ENCODE measurements around the gene MSANTD2. TPM values are rescaled to one million over a fixed set of nuclear protein-coding genes. Genes with fewer than 3 reads are reported as not detected.

Gene MSANTD2
- total RNA-seq, 2 experiments from 2014 or later, result 9.1 to 10.2 TPM

- ChIA-PET POLR2A (interaction anchor here (2.8 kb wide), 1 partner anchor 13 kb away, joined by 7 read pairs; no protein-coding TSS in a partner anchor), CTCF (interaction anchor here (1.1 to 2.3 kb wide), 3 partner anchors 13 to 105 kb away, joined by 3 to 23 read pairs (median 6); no protein-coding TSS in a partner anchor)
- Mint-ChIP-seq H3K4me1 (ENCODE audit: low read depth) (peaks cover 39% of the 10 kb centered on the region), H3K9me3 (ENCODE audit: insufficient read depth) (no peaks in the 10 kb centered on the region), H3K36me3 (ENCODE audit: low read depth) (no peaks in the 10 kb centered on the region), H3K27ac (no peak overlapping the region), H3K27me3 (ENCODE audit: low read depth) (peaks cover 46% of the 10 kb centered on the region), H3K4me3 (no peak overlapping the region)
- ATAC-seq (no peak), DNase-seq (no peak)
These were observed 40.7 kb downstream of the MSANTD2 start for GRCh38 chr11:124759266-124760204.

DNA sequence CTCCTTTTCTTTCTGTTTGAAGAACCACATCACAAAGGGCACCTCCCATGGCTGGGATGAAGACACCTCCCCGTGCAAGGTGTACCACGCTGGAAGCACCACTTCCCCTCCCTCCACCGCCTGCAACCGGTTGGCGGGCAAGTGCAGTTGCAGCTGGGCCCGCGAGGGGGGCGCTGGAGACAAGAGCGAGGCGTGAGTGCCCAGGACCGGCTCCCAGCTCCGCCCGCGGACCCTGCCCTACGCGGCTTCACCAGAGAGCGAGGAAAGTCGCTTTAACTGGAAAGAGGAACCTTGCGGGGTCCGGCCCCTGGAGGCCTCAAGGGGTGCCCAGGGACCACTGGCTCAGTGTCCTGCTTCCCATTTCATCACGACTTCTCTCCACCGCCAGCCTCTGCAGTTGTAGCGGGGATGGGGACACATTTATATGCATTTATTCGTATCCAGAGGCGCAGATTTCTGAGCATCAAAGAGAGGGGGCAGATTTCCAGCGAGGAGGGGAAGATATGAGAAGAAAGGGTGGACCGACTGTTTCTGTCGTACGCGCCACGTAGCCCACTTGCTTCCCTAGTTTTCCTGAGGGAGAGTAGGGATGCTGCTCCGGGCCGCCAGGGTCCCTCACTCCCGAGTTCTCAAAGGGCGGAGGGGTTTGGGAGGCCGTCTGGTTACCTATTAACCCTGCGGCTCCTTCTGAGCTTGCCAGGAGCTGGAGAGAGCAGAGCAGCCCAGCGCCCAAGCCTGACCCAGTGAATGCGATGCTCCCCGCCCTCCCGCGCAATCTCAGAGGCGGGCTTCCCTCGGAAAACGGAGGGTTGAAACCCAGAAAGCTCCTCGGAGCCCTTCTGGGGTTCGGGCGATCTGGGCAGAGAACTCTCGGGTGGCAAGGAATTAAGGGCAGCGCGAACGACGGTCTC is 41.6 kb downstream of the MSANTD2 start:
- ATAC-seq, result peak; percentile 70

GRCh38 chr11:124757320-124757719 is 42.9 kb downstream of the MSANTD2 start:
- peaks cover 37% of the 10 kb centered on the region for H3K4me1 Mint-ChIP-seq (ENCODE audit: low read depth)
- H3K27me3 Mint-ChIP-seq (ENCODE audit: low read depth), result peaks cover 46% of the 10 kb centered on the region
- ChIA-PET POLR2A (no interaction called here), CTCF (interaction anchor here (1.5 to 2.3 kb wide), 3 partner anchors 11 to 88 kb away, joined by 6 to 23 read pairs (median 7); no protein-coding TSS in a partner anchor)
- H3K4me3 Mint-ChIP-seq, result no peak overlapping the region
- ATAC-seq, result no peak
- no peaks in the 10 kb centered on the region for H3K9me3 Mint-ChIP-seq (ENCODE audit: insufficient read depth)
- no peak overlapping the region for H3K27ac Mint-ChIP-seq
- H3K36me3 Mint-ChIP-seq (ENCODE audit: low read depth), result no peaks in the 10 kb centered on the region
- no peak for DNase-seq

More for the DNA sequence above, 41.6 kb downstream of the MSANTD2 start:
- Mint-ChIP-seq H3K4me3 (peak overlapping the region; percentile 58), H3K27me3 (ENCODE audit: low read depth) (peaks cover 46% of the 10 kb centered on the region), H3K27ac (no peak overlapping the region), H3K9me3 (ENCODE audit: insufficient read depth) (no peaks in the 10 kb centered on the region), H3K4me1 (ENCODE audit: low read depth) (peaks cover 39% of the 10 kb centered on the region), H3K36me3 (ENCODE audit: low read depth) (no peaks in the 10 kb centered on the region)
- ChIA-PET CTCF (interaction anchor here (0.9 to 2.3 kb wide), 12 partner anchors 9 to 114 kb away, joined by 3 to 23 read pairs (median 4); no protein-coding TSS in a partner anchor), POLR2A (interaction anchor here (2.8 kb wide), 1 partner anchor 12 kb away, joined by 7 read pairs; no protein-coding TSS in a partner anchor)
- peak; percentile 78 for DNase-seq

GRCh38 chr11:124756753-124757227 is 43.4 kb downstream of the MSANTD2 start:
- no peak overlapping the region for H3K4me3 Mint-ChIP-seq
- H3K27me3 Mint-ChIP-seq (ENCODE audit: low read depth), result peaks cover 46% of the 10 kb centered on the region
- CTCF ChIA-PET, result interaction anchor here (1.5 to 2.3 kb wide), 3 partner anchors 10 to 88 kb away, joined by 6 to 7 read pairs (median 7); no protein-coding TSS in a partner anchor
- H3K27ac Mint-ChIP-seq, result no peak overlapping the region
- POLR2A ChIA-PET, result no interaction called here
- ATAC-seq, result no peak
- peaks cover 36% of the 10 kb centered on the region for H3K4me1 Mint-ChIP-seq (ENCODE audit: low read depth)
- no peak for DNase-seq
- no peaks in the 10 kb centered on the region for H3K36me3 Mint-ChIP-seq (ENCODE audit: low read depth)
- H3K9me3 Mint-ChIP-seq (ENCODE audit: insufficient read depth), result no peaks in the 10 kb centered on the region

GRCh38 chr11:124756033-124756752 is 44.0 kb downstream of the MSANTD2 start:
- Mint-ChIP-seq H3K9me3 (ENCODE audit: insufficient read depth) (no peaks in the 10 kb centered on the region), H3K27me3 (ENCODE audit: low read depth) (peaks cover 40% of the 10 kb centered on the region), H3K4me1 (ENCODE audit: low read depth) (peaks cover 31% of the 10 kb centered on the region), H3K27ac (no peak overlapping the region), H3K36me3 (ENCODE audit: low read depth) (no peaks in the 10 kb centered on the region), H3K4me3 (no peak overlapping the region)
- POLR2A ChIA-PET, result no interaction called here
- DNase-seq (no peak), ATAC-seq (no peak)
- CTCF ChIA-PET, result interaction anchor here (0.6 to 2.3 kb wide), 6 partner anchors 9 to 87 kb away, joined by 3 to 7 read pairs (median 5); no protein-coding TSS in a partner anchor

DNA sequence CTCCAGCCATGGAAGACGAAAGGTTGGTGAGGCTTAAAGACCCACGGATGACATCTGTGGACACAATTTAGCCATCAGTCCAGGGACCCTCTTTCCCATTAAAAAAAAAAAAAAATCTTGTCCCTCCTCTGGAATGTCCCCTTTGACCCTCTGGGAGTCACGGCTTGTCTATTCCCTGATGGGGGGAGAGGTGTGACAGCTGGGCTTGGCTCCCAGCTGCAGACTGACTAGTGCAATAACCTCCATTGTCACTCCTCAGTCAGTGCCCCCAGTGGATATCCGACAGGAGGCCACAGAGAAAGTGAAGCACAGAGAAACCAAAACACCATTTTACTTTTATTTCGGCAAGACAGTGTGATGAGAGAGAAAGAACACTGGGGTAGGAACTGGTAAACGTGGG is 45.5 kb downstream of the MSANTD2 start:
- ChIA-PET CTCF (interaction anchor here (1.0 to 4.3 kb wide), 4 partner anchors 9 to 86 kb away, joined by 3 to 26 read pairs (median 6); partner anchors contain the start of gene ESAM), POLR2A (no interaction called here)
- H3K4me1 Mint-ChIP-seq (ENCODE audit: low read depth), result peaks cover 28% of the 10 kb centered on the region
- ATAC-seq (no peak), DNase-seq (no peak)
- no peaks in the 10 kb centered on the region for H3K9me3 Mint-ChIP-seq (ENCODE audit: insufficient read depth)
- no peaks in the 10 kb centered on the region for H3K36me3 Mint-ChIP-seq (ENCODE audit: low read depth)
- no peak overlapping the region for H3K4me3 Mint-ChIP-seq
- H3K27ac Mint-ChIP-seq, result peak overlapping the region; percentile 61
- H3K27me3 Mint-ChIP-seq (ENCODE audit: low read depth), result peaks cover 34% of the 10 kb centered on the region

DNA sequence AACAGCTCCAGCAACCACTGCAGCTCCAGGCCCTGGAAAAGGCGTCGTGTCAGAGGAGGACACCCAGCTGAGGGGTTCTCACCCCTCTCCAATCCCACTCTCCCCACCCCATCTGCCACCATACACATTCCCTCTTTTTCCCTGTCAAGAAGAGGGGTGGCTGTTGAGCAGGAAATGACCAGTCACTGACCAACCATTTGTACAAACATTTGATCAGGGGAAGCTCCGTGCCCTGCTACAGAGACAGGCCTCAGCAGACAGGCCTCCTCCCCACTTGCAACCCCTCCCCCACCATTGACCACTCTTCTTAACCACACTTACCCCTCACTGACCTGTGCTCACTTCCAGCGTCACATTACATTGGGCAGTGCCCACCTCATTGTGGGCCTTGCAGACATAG is 45.9 kb downstream of the MSANTD2 start:
- H3K27ac Mint-ChIP-seq, result no peak overlapping the region
- H3K9me3 Mint-ChIP-seq (ENCODE audit: insufficient read depth), result no peaks in the 10 kb centered on the region
- no peak for ATAC-seq
- no peak overlapping the region for H3K4me3 Mint-ChIP-seq
- peaks cover 26% of the 10 kb centered on the region for H3K4me1 Mint-ChIP-seq (ENCODE audit: low read depth)
- CTCF ChIA-PET, result interaction anchor here (1.0 to 4.3 kb wide), 2 partner anchors 9 to 84 kb away, joined by 3 to 26 read pairs; partner anchors contain the start of gene ESAM
- H3K27me3 Mint-ChIP-seq (ENCODE audit: low read depth), result peaks cover 31% of the 10 kb centered on the region
- no peak for DNase-seq
- POLR2A ChIA-PET, result no interaction called here
- no peaks in the 10 kb centered on the region for H3K36me3 Mint-ChIP-seq (ENCODE audit: low read depth)

GRCh38 chr11:124753624-124754023 is 46.6 kb downstream of the MSANTD2 start:
- H3K4me1 Mint-ChIP-seq (ENCODE audit: low read depth), result peaks cover 30% of the 10 kb centered on the region
- no peaks in the 10 kb centered on the region for H3K9me3 Mint-ChIP-seq (ENCODE audit: insufficient read depth)
- H3K36me3 Mint-ChIP-seq (ENCODE audit: low read depth), result no peaks in the 10 kb centered on the region
- ATAC-seq (no peak), DNase-seq (no peak)
- ChIA-PET POLR2A (no interaction called here), CTCF (interaction anchor here (0.9 to 4.3 kb wide), 4 partner anchors 10 to 123 kb away, joined by 3 to 26 read pairs (median 4); partner anchors contain the start of gene ESAM)
- no peak overlapping the region for H3K4me3 Mint-ChIP-seq
- H3K27ac Mint-ChIP-seq, result no peak overlapping the region
- H3K27me3 Mint-ChIP-seq (ENCODE audit: low read depth), result peaks cover 26% of the 10 kb centered on the region

GRCh38 chr11:124753205-124753604 is 47.0 kb downstream of the MSANTD2 start:
- peaks cover 29% of the 10 kb centered on the region for H3K4me1 Mint-ChIP-seq (ENCODE audit: low read depth)
- DNase-seq (no peak), ATAC-seq (no peak)
- H3K27ac Mint-ChIP-seq, result no peak overlapping the region
- no peaks in the 10 kb centered on the region for H3K9me3 Mint-ChIP-seq (ENCODE audit: insufficient read depth)
- CTCF ChIA-PET, result interaction anchor here (0.6 to 4.3 kb wide), 8 partner anchors 10 to 123 kb away, joined by 3 to 26 read pairs (median 3); partner anchors contain the start of gene ESAM
- POLR2A ChIA-PET, result no interaction called here
- H3K36me3 Mint-ChIP-seq (ENCODE audit: low read depth), result no peaks in the 10 kb centered on the region
- H3K4me3 Mint-ChIP-seq, result no peak overlapping the region
- H3K27me3 Mint-ChIP-seq (ENCODE audit: low read depth), result peaks cover 23% of the 10 kb centered on the region

DNA sequence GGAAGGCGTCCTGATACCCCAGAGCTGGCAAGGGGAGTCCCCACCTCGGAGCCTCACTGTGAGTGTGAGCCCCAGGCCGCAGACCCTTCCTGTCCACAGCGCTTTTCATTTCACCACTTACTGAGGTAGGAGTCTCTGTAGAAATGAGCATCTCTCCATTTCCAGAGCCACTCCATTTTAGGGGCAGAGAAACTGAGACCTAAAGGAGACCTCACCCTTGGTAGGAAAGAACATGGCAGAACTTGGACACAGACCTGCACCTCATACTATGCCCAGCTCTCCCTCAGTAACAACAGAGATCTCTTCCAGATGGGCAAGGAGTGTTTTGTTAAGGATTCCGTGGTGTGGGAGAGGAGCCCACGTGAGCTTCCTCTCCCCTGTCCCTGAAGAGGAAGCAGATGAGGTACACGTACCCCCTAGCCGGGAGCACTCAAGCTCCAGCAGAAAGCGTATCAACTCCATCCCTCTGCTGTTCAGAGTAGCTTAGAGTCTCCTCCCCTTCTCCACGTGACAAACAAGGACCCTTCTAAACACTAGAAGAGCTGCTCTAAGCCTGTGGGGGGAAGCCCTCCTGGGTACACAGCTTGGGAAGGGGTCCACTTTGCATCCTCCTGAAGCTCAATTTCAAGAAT is 47.6 kb downstream of the MSANTD2 start:
- POLR2A ChIA-PET, result interaction anchor here (0.6 kb wide), 2 partner anchors 78 to 130 kb away, joined by 3 read pairs; partner anchors contain the start of gene TBRG1
- H3K27ac Mint-ChIP-seq, result peak overlapping the region; percentile 67

More for the DNA sequence above, 47.6 kb downstream of the MSANTD2 start:
- ATAC-seq (no peak), DNase-seq (no peak)
- H3K9me3 Mint-ChIP-seq (ENCODE audit: insufficient read depth), result no peaks in the 10 kb centered on the region
- H3K36me3 Mint-ChIP-seq (ENCODE audit: low read depth), result no peaks in the 10 kb centered on the region
- H3K4me3 Mint-ChIP-seq, result peak overlapping the region; percentile 25
- H3K27me3 Mint-ChIP-seq (ENCODE audit: low read depth), result peaks cover 24% of the 10 kb centered on the region
- H3K4me1 Mint-ChIP-seq (ENCODE audit: low read depth), result peaks cover 25% of the 10 kb centered on the region
- CTCF ChIA-PET, result interaction anchor here (0.6 to 4.3 kb wide), 8 partner anchors 11 to 124 kb away, joined by 3 to 26 read pairs (median 3); partner anchors contain the start of gene ESAM
